Ramos (cell line): Measurements from ENCODE around the gene WNT9A.

Experiments
- in situ Hi-C: fragments of 300-500 bp; cut with MboI; formaldehyde crosslinking; loops from one replicate; pipeline ENCODE4 v1.14.3; 2022; ENCODE audit warnings: low sequenced_read_pairs; ENCODE audit not compliant: unreplicated experiment

Gene WNT9A

DNA sequence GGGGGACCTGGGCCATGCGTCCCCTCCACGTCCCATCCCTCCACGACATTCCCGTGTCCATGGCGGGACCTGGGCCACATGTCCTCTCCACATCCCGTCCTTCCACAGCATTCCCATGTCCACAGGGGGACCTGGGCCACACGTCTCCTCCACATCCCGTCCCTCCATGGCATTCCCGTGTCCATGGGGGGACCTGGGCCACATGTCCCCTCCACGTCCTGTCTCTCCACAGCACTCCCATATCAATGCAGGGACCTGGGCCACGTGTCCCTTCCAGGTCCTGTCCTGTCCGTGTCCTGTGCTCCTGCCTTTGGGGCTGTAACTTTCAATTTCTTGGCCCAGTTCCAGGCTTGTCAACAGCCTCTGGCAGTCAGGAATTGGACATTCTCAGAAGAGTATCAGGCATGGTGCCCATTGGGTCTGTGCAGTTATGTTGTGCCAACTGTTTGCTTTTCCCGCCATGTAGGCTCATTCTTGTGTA lies 47.1 kb downstream of the WNT9A start:
- in situ Hi-C loops: no loop called here

DNA sequence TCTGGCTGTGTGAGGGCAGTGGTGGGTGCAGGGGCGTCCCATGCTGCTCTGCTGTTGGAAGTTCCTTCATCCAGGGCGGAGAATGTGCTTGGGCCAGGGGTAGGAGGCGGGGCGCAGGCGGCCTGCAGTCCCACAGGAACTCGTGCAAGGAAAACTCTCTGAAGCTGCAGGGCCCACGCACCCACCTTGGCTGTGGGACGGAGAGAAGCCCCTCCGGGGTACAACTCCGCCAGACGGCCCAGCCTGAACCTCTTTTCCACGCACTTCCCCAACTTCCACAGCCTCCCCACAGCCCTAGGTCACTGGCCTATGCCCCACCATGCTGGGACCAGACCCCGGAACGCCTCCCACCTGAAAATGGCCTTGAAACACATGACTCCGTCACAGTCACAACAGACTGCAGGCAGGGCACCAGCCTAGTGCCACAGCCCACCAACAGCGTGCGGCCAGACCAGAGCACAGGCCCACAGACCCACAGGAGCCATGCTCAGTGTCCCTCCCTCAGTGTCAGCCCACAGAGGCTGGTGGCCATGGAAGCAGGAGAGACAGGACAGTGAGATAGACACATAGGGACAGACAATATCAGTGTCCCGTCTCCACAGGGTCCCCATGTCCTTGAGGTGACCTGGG lies 47.8 kb downstream of the WNT9A start:
- in situ Hi-C loops: no loop called here

- in situ Hi-C loops: no loop called here
These were observed 48.5 kb downstream of the WNT9A start for GRCh38 chr1:227899141-227899819.

DNA sequence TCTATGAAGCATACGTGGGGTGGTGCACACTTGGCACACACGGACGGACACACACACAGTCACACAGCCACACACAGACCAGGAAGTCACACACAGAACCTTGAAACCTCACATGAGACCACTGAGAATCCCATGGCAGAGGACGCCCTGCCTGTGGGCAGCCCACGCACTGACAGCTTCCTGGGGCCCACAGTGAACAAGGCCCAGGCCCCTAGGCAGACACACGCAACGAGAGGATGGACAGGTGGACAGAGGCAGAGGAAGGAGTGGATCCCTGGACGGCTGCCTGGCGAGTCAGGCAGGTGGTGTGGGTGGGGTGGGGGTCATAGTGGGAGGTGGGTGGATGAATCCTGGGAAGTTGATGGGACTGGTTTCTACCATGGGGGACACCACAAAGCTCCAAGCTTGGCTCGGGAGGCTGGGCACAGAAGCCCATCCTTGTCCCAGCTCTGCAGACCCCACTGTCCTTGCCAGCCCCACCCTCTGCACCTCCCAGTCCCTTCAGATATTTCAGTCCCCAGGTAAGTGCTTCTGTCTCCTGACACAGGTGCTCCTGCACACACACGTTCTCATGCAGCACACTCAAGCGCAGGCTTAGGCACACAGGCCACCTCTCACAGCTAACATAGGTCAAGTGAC lies 49.1 kb downstream of the WNT9A start:
- in situ Hi-C loops: no loop called here

DNA sequence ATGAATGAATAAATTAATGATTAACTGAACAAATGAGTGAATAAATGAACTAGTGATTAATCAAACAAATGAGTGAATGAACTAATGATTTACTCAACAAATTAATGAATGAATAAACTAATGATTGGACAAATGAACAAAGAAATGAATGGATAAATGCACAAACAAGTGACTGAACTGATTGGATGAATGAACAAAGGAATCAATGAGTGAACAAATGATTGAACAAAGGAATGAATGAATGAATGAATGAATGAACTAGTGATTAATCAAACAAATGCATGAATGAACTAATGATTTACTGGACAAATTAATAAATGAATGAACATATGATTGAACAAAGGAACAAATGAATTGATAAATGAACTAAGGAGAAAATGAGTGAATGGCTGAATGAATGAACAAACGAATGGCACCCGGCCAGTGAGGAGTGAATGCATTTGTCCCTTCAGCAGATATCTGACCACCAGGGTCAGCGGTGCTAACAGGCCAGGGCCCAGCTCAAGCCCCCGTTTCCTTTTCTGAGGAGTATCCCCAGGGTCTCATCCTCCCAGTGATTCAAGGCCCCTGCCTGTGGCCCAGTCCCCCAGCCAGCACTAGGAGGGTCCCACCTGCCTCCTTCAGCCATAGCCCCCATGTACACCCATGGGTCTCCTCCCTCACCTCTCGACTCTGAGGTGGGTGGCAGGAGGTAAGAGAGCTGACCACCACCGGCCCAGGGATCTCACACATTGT lies 49.9 kb downstream of the WNT9A start:
- in situ Hi-C loops: no loop called here

DNA sequence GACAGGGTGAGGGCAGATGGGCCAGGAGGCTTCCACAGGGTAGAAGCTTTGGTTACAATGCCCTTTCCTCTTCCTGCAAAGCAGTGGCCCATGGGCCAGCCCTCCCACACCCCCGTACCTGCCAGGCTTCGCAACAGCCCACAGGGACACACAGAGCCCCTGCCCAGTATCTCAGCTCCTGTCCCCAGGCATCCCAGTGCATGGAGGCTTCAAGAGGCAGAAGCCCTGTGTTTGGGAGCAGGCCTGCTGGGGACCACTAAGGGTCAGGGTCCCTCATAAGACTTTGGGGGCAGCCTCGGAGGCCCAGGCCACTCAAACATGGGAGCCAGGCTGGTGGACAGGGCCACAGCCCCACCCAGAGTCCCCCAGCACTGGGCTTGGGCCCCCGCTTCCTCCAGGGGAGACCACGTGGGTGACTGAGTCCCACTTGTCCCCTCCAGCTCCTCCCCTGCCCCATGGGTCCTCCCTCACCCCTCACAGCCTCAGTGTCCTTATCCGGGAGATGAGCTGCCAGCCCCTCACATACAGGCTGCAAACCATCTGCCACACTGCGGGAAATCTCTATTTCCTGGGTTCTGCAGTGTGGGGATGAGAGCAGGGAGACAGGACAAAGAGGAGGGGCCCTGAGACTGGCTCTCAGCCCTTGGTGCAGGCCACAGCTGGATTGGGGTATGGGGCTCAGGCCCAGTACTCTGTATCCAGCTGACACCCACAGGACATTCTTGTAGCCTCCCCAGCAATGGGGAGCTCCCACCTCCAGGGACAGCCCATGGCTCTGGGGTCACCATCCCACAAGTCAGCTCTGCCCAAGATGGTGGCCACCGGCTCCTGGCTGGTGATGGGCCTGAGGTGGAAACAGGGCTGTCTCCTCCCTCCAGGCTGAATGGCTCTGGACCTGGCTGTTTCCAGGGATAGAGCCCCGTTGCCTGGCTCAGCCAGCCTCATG lies 50.7 kb downstream of the WNT9A start:
- in situ Hi-C loops: no loop called here

GRCh38 chr1:227895828-227896685 lies 51.7 kb downstream of the WNT9A start:
- in situ Hi-C loops: no loop called here

GRCh38 chr1:227894831-227895451 lies 52.8 kb downstream of the WNT9A start:
- in situ Hi-C loops: no loop called here

DNA sequence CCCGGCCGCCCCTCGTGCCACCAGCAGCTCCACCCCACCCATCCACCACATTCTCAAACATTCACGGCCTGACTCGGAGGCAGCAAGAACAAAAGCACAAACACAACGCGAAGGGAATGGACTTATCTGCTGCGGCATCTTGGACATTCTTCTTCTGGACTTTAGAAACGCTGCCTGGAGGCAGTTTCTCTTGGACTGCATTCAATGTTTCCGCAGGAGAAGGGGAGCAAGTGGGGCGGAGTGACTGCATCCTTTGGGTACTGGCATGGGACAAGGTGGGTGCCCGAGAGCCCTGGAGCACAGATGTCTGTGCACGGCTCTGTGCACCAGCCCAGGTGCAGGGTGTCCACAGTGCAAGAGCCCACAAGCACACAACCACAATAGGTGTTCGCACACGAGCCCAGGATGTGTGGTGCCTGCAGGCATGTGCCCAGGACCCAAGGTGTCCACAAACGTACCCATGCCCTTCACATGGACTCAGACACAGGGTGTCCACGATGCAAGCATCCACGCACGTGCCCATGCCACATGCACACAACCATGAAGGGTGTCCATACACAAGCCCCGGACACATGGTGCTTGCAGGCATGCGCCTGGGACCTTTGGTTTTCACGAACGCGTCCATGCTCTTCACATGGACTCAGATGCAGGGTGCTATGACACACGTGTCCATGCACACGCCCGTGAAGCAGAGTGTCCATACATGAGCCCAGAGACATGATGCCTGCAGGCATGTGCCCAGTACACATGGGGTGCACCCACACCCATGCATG lies 53.6 kb downstream of the WNT9A start:
- in situ Hi-C loops: no loop called here

DNA sequence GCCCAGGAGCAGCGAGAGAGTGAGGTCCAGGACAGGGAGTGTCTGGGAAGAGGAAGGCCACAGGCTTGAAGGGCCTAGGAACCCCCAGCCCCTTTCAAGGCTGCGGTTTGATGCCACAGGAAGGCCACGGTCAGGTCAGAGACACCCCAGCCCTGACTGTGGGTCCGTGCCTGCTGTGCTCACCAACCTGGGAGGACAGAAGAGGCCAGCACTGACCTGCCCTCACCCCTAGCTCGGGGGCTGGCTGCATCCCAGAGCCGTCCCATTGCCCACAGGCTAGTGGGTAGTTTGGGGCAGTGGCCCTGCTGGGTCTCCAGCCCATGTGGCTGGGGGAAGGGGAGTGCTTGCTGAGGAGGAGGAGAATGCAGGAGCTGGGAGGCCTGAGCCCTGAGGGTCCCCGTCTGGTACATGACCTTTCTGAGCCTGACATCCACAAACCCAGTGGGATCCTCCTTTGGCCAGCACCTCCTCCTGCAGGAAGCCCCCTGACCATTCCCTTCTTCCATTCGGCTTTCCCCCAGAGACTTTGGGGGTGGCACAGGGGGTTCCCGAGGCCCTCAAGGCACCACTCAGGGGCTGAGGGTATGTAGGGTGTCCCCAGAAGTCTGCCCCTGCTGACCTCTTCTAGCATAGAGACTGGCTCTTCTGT lies 54.3 kb downstream of the WNT9A start:
- in situ Hi-C loops: no loop called here

DNA sequence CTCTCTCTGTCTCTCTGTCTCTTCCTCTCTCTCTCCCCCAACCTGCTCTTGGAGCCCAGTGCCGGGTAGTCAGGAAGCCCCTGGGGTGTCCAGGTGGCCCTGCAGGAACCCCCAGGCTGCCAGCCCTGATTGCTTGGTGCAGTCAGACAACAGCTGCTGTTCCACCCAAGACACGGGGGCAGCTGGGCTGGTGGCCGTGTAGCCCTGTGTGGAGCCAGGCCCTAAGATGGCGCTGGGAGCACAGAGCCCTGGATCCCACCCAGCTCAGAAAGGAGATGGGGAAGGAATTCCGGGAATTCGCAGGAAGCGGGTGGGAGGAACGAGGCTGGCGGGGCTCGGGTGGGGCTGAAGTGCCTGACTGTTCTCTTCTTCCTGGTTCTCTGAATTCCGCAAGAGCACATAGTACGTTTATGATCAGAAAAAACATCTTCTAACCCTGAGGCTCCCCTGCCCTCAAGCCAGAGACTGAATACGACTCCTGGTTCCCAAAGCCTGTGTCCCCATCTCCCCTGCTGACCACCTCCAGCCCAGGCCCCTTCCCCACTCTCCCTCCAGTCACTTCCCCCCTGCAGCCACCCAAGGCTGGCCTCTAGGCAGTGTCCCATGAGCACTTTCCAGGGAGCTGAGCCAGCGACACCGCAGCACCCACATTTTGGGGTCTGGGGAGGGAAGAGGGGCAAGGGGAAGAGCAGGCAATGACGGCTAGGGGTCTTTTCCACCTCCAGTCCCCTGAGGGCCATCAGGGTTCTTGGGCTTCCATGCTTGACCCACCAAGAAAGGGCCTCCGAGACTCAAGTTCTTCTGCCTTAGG lies 55.0 kb downstream of the WNT9A start:
- in situ Hi-C loops: no loop called here

DNA sequence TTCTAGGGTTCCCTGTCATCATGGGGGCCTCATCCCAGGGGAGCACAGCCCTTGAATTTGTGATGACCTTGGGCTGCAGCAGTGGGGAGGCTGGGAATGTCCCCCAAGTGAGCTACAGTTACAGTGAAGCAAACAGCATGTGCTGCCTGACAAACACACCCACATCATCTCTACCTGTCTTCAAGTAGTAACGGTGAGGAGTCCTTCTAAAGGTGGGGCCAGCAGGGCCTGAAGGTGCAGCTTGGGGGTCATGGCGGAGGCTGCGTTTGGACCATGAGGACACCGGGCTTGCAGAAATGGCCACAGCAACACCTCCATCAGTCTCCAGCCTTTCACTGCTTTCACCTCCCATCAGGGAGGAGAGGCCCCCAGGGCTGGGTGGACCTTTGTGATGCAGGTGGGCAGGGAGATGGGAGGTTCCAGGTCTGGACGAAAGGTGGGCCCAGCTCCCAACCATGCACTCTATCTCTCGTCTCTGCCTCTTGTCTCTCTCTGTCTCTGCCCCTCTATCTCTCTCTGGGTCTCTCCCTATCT lies 55.7 kb downstream of the WNT9A start:
- in situ Hi-C loops: no loop called here

GRCh38 chr1:227891223-227891954 lies 56.3 kb downstream of the WNT9A start:
- in situ Hi-C loops: no loop called here

- in situ Hi-C loops: no loop called here
These were observed 57.1 kb downstream of the WNT9A start for GRCh38 chr1:227890451-227891222.
